Astrocyte of the hippocampus (primary cell): ENCODE measurements around the gene COL18A1.
"Not testable (repeated sequence)": the region's sequence is repeated elsewhere in the genome, so short reads cannot be mapped to it uniquely, and the experiment has no call there.

ENCODE experiments used
- DNase-seq: peaks from one replicate; pipeline ENCODE4 v3.0.0; 2011; ENCODE audit warnings: low read depth, low spot score

Gene COL18A1

DNA sequence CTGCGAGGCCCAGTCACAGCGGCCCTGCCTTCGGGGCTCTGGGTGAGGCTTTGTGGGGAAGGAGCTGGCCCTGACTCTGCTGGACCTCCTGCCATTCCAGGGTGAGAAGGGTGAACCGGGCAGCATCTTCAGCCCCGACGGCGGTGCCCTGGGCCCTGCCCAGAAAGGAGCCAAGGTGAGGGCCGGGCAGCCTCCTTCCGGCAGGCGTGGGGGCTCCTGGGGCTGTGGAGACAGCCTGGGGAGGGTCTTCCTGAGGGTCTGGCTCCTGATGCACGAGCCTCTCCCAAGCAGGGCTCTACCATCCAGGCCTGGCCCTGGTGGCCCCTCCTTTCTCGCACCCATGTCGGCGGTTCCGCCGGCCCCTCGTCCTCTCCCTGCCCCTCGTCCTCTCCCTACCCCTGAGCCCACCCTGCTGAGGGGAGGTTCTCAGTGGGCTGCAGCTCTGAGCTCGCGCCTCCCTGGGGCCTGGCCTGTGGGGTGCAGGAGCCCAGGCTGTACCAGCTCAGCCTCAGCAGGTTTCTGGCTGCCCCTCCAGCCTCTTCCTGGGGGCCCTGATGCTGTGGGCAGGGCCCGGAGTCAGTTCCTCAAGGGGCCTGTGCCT, 88.5 kb downstream of the COL18A1 start:
- no peak for DNase-seq

DNA sequence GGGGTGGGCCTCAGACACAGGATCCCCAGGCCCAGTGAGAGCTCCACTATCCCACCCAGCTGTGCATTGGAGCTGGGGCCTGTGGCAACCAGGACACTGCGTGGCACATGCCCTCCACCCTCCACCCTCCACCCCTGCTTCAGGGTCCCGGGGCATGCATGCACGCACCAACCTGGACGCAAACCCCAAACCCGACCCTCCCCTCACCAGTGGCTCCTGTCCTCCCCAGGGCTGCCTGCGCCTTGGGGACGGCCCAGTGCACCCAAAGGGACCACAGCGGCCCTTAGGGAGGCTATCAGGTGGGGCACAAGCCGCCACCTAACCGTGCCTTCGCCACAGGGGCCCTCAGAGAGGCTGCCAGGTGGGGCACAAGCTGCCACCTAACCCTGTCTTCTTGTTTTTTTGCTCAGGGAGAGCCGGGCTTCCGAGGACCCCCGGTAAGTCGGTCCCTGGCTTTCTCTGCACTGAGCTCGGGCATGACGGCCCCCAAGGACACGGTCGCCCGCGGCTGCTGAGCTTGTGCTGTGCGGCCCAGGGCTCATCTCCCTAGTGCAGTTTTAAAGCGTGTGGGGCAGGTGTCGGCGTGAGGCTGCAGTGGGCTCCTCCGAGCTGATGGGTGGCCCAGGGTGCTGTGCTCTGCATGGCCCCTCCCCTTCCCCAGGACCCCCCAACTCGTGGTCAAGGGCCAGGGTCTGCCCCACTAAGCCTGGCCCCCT, 89.3 kb downstream of the COL18A1 start:
- DNase-seq: no peak

DNA sequence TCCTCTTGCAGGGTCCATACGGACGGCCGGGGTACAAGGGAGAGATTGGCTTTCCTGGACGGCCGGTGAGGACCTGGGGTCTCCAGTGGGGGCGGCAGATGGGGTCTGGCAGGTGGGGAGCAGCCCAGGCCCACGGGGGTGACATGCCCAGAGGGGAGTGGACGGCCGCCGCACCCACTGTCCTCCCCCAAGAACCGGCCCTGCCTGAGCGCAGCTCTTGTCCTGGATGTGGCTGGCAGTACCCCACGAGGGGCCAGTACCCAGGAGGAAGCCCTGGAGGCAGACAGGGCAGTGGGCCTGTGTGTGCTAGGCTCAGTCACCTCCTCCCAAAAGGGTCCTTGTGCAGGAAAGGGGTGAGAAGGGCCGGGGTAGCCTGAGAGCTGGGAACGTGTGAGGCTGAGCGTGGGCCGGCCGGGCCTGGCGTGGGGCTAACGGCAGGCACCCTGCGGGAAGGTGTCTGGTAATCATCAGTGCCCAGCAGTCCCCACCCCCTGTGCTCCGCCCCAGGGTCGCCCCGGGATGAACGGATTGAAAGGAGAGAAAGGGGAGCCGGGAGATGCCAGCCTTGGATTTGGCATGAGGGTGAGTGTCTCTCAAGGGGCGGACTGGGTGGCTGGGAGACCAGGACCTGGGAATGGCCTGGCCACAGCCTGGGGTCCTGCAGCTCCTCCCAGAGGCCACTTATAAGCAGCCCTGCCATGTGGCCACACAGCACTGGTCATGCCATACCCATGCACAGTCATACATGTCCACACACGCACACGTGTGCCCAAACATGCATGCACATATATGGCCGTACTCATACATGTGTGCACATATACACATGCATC, 90.1 kb downstream of the COL18A1 start:
- DNase-seq: no peak

DNA sequence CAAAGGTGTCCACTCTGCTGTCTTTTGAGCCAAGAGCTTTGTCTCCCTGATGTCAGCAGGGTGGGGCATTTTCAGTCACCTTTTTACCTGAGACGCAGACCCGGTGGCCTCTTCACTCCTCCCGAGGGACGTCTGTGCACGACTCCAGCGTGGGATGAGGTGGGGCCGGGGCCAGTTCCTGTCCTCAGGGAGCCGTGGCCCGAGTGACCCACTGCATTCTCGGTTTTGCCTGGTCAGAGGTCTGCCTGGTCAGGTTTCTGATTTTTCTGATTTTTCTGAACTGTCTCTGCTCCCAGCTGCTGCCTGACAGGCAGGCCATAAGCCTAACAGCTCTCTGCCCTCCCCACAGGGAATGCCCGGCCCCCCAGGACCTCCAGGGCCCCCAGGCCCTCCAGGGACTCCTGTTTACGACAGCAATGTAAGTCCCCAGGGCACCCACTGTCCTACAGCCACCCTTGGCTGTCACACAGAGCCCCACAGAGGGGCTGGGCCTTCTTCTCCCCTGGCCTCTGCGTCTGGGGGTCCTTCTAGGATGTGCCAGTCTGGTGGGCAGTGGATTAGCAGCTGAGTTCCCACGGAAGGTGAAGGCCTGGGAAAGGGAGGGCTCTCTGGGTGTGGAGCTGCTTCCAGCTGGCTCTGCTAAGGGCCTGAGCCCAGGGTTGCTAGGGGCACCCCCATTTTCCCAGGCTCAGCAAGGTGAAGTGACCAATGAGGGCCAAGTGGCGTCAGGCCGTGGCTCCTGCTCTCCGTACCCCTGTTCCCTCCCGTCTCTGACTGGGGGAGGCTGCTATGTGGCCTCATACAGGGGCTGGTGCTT, 91.4 kb downstream of the COL18A1 start:
- DNase-seq: no peak

DNA sequence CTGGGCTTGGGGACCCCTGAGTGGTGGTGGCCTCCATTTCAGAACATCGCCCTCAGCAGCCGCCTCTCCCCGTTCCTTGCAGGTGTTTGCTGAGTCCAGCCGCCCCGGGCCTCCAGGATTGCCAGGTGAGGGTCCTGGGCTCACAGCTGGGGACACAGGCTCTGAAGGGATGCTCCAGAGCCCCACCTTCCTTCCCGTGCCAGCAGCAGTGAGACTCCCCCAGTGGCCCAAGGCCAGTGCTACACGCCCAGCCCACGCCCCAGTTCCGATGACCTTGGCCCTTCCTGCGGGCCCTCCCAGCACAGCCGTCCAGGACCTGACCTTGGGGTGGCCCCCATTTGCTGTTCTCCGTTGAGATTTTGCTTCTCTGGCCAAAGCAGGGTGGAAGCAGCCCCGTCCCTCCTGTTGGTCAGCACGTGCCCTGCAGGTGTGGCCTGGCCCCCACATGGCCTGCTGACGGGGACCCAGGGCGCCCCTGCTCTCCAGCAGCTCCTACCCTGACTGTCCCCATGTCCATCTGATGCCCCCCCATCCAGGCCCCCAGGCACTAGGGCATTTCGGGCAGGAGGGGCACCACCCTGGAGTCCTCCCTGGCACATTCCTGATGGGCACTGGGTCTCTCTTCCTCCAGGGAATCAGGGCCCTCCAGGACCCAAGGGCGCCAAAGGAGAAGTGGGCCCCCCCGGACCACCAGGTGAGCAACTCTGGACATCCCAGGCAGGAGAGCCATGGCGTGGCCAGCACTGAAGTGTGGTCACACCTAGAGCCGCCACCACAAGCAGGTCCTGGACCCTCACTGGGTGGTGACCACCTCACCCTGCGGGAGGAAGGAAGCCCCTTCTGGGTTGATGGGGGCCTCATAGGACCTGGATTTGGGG, 92.2 kb downstream of the COL18A1 start:
- no peak for DNase-seq

DNA sequence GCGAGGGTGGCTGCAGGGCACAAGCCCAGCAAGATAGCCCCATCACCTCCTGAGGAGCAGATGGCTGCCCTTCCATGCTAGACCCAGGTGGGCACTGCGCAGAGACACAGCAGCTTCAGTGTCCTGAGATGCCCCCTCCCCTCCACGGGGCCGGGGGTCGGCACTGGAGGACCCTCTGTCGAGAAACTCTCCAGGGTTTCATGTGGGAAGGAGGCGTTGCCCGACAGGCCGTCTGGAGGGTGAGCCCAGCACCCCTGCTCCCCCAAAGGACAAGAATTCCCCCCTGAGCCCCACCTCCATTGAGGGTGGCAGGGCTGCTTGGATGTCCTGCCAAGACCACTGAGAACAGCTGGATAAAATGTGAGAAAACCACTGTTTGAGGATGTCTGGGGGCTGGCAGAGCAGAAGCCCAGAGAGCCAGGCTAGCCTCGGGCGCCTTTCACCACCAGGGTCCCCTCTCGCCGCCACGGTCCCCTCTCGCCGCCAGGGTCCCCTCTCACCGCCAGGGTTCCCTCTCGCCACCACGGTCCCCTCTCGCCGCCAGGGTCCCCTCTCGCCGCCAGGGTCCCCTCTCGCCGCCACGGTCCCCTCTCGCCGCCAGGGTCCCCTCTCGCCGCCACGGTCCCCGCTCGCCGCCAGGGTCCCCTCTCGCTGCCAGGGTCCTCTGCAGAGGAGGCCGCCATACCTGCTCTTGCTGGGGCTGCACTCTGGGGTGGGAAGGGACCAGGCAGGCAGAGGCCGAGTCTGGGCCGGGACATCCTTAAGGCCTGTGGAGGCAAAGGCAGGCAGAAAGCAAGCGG, 93.1 kb downstream of the COL18A1 start:
- DNase-seq: no peak

DNA sequence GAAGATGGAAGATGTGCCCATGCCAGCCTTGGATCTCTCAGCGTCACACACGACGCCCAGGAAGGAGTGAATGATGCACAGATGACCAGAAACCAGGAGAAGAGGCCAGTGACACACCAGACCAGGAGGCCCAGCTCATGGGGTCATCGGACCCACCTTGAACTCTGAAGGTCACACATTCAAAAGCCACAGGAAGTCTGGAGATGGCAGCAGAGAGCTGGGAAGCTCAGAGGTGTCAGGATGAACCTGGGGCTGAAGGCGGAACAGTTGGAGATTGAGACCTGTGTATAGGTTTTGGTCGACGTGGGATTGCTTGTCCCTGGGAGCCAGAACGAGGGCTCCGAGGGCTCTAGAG, 93.7 kb downstream of the COL18A1 start:
- no peak for DNase-seq

DNA sequence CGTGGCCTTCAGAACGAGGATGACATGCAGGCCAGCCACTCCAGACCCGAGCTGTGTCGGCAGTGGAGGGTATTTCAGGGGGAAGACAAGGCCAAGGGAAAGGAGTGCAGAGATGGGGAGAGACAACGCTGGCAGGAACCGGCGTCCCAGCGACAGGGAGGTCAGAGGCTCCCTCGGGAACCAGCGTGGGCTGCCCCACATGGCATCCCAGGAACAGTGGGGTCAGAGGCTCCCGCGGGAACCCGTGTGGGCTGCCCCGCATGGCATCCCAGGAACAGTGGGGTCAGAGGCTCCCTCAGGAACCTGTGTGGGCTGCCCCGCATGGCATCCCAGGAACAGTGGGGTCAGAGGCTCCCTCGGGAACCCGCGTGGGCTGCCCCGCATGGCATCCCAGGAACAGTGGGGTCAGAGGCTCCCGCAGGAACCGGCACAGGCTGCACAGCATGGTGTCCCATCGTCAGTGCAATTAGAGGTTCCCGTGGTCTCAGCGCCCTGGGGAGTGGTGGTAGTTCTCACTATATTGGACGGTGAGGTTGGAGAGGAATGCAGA, 94.3 kb downstream of the COL18A1 start:
- no peak for DNase-seq

DNA sequence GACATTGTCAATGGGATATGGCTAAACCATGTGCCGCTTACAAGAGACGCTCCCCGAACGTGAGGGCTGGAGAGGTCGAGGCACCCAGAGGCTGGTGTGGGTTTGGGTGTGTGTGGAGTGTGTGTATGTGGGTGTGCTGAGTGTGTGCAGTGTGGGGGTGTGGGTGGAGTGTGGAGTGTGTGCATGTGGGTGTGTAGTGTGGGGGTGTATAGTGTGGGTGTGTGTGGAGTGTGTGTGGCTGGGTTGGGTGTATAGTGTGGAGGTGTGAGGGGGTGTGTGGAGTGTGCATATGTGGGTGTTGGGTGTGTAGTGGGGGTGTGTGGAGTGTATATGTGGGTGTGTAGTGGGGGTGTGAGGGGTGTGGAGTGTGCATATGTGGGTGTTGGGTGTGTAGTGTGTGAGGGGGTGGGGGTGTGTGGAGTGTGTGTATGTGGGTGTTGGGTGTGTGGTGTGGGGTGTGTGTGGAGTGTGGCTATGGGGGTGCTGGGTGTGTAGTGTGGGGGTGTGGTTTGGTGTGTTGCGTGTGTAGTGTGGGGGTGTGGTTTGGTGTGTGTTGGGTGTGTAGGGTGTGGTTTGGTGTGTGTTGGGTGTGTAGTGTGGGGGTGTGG, 95.1 kb downstream of the COL18A1 start:
- no peak for DNase-seq

DNA sequence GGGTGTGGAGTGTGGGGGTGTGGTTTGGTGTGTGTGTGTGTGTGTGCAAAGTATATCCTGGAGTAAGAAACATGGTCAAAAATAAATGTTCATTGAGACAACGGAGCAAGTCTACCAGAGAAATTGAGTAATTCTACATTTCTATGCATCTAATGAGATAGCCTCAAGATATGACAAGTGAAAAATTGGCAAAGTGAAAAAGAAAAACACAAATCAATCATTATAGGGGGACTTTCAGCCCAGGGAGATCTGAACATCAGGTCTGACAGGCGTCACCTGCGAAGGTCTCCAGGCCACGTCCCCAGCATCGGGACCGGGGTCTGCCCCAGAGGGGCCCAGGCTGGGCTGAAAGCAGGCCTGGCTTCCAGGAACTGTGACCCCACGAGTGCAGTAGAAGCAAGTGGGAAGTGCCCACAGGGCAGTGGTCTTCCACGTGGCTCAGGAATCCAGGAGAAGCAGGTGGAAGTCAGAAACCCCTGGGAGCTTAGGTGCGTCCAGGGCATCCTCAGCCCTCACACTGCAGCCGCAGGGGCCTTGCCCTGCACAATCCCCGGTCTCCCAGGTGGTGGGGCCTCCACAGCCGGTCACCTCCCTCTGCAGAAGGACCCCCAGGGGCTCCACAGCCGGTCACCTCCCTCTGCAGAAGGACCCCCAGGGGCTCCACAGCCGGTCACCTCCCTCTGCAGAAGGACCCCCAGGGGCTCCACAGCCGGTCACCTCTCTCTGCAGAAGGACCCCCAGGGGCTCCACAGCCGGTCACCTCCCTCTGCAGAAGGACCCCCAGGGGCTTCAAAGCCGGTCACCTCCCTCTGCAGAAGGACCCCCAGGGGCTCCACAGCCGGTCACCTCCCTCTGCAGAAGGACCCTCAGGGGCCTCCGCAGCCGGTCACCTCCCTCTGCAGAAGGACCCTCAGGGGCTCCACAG, 96.4 kb downstream of the COL18A1 start:
- DNase-seq: not testable (repeated sequence)

DNA sequence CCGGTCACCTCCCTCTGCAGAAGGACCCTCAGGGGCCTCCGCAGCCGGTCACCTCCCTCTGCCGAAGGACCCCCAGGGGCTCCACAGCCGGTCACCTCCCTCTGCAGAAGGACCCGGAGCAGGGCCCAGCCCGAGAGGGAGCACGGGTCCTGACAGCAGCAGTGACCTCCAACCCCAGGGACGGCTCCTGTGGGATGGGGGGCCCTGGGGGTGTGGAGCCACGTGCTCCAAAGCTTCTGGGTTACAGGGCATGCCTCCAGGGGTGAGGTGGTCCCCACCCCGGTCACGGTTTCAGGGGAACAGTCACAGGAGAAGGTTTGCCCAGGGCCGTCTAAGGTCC, 97.0 kb downstream of the COL18A1 start:
- DNase-seq: no peak

DNA sequence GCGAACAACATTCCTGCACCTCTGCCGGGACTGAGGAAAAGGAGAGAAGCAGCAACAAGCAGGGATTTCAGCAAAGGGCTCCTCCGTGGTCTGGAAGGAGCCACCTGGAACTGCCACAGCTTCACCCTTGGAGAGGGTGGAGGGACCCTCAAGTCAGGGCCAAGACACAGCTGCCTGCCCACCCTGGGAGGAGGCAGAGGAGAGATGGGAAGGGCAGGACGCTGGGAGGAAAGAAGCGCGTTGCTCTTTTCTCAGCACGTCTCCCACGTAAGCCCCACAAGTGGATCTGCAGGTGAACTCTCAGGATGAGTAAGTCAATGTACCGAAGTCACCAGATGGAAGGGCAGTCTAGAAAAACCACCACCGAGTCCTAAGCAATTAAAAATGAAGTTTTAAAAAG, 97.6 kb downstream of the COL18A1 start:
- no peak for DNase-seq

DNA sequence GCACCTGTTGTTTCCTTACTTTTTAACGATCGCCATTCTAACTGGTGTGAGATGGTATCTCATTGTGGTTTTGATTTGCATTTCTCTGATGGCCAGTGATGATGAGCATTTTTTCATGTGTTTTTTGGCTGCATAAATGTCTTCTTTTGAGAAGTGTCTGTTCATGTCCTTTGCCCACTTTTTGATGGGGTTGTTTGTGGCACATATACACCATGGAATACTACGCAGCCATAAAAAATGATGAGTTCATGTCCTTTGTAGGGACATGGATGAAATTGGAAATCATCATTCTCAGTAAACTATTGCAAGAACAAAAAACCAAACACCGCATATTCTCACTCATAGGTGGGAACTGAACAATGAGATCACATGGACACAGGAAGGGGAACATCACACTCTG, 98.3 kb downstream of the COL18A1 start:
- DNase-seq: not testable (repeated sequence)

DNA sequence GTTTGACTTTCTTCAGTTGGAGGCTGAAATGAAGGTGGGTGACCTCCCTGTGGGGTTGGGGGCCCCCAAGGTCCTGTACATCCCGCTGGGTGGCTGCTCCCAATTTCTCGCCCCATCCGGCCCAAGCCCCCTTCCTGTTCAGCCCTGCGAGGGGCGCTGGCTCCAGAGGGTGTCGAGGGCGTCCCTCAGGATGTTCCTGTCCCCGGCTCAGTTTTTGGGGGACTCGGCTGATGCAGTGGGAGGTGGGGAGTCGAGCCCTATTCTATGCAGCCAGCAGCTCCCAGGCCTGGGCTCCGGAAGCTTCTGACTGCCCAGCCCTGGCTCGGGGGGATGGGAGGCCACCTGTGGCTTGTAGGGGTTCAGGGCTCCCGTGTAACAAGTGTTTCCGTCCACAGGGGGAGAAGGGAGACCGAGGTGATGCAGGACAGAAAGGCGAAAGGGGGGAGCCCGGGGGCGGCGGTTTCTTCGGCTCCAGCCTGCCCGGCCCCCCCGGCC, 99.1 kb downstream of the COL18A1 start:
- DNase-seq: no peak

DNA sequence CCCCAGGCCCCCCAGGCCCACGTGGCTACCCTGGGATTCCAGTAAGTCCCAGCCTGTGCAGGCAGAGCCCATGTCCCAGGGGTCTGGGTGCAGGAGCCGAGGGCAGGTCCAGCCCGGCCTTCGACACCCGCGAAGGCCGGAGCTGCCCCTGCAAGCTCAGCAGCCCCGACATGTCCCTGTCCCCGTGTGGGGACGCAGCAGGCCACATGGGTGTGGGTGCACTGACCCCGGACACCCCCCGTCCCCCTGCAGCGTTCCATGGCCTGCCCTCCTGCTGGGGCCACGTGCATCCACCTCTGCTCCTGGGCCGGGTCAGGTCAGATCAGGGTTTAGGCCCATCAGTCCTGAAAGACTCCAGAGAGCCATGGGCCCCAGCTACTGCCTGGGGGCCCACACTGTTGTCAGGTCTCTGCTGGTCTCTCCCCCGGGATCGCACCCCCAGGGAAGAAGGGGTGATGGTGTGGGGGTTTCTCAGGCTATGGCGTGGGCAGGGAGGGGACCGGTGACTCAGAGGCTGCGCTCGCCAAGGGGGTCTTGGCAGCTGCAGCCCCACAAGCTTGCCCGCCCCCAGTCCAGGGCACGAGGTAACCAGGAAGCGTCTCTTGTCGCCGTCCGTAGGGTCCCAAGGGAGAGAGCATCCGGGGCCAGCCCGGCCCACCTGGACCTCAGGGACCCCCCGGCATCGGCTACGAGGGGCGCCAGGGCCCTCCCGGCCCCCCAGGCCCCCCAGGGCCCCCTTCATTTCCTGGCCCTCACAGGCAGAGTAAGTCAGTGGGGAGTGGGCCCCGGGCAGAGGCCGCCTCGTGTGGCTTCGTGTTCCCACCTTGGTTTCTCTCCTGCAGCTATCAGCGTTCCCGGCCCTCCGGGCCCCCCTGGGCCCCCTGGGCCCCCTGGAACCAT, 99.8 kb downstream of the COL18A1 start:
- DNase-seq: no peak

DNA sequence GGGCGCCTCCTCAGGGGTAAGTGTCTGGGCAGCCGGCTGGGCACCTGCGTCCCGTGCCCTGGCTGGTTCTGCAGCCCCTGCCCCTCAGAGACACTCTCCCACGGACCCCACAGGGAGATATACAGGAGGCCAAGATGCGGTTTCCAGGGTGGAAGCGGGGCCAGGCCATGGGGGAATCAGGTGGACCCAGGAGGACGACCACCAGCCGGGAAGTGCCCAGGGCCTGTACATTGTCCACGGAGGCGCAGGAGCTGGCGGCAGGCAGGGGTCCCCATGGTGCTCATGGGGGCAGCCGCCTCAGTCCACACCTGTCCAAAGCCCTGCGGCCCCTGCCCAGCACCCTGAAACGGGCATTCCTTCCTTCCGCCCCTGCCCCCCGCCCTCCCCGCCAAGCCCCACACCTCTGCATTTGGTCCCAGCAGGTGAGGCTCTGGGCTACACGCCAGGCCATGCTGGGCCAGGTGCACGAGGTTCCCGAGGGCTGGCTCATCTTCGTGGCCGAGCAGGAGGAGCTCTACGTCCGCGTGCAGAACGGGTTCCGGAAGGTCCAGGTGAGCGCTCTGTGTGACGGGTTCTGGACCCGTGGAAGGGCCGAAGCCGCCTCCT, 100.6 kb downstream of the COL18A1 start:
- DNase-seq: no peak
